Nephron (organoid): ENCODE measurements around the gene HES5.

Experiments used
- H3K27ac Mint-ChIP-seq, 3 experiments: 2 replicates each; pipeline ENCODE4 v1.8.0; 2020; ENCODE audit warnings: mixed read lengths in 3 of 3, mild to moderate bottlenecking in 2 of 3, moderate library complexity in 1 of 3
- H3K27me3 Mint-ChIP-seq: 2 replicates; pipeline ENCODE4 v1.8.0; 2021; ENCODE audit warnings: low read depth, mild to moderate bottlenecking, moderate library complexity, mixed read lengths
- H3K36me3 Mint-ChIP-seq: 2 replicates; pipeline ENCODE4 v1.8.0; 2020; ENCODE audit warnings: low read depth, mixed read lengths
- H3K4me1 Mint-ChIP-seq: 2 replicates; pipeline ENCODE4 v1.8.0; 2020; ENCODE audit warnings: mixed read lengths
- H3K4me3 Mint-ChIP-seq, 3 experiments: 2 replicates each; pipeline ENCODE4 v1.8.0; 2020; ENCODE audit warnings: mild to moderate bottlenecking in 3 of 3, mixed read lengths in 3 of 3, moderate library complexity in 2 of 3
- H3K9me3 Mint-ChIP-seq: 2 replicates; pipeline ENCODE4 v1.8.0; 2020; ENCODE audit warnings: mixed read lengths
- TF ChIP-seq, protein P1 (sequence below), 3 experiments: fragments of 200-600 bp; sonication (generic); IDR thresholded peaks; one replicate each; pipeline ENCODE4 v1.5.0; 2021; ENCODE audit warnings: antibody characterized with exemption in 3 of 3; ENCODE audit not compliant: unreplicated experiment in 3 of 3

Gene HES5

DNA sequence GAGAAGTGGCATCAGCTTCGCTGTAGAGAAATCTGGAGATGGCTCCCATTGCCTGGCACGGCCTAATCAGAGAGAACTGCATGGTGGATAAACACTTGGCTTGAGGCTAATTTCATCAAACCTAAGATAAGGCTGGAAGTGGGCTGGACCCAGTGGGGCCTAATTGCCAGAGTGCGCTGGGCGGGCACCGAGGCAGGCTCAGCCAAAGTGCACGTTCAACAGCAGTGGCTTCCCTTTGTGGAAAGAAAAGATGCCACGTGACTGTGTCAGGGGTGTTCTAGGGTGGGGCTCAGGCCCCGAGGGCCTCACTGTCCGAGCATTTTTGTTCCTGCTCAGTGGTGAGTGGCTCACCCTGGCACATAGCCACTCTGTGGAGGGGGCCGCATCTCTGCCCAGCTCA lies 48.2 kb downstream of the HES5 start:
- no peaks in the 10 kb centered on the region for H3K36me3 Mint-ChIP-seq
- no peak overlapping the region for H3K4me3 Mint-ChIP-seq
- no peaks in the 10 kb centered on the region for H3K27me3 Mint-ChIP-seq
- TF ChIP-seq, protein P1, sequence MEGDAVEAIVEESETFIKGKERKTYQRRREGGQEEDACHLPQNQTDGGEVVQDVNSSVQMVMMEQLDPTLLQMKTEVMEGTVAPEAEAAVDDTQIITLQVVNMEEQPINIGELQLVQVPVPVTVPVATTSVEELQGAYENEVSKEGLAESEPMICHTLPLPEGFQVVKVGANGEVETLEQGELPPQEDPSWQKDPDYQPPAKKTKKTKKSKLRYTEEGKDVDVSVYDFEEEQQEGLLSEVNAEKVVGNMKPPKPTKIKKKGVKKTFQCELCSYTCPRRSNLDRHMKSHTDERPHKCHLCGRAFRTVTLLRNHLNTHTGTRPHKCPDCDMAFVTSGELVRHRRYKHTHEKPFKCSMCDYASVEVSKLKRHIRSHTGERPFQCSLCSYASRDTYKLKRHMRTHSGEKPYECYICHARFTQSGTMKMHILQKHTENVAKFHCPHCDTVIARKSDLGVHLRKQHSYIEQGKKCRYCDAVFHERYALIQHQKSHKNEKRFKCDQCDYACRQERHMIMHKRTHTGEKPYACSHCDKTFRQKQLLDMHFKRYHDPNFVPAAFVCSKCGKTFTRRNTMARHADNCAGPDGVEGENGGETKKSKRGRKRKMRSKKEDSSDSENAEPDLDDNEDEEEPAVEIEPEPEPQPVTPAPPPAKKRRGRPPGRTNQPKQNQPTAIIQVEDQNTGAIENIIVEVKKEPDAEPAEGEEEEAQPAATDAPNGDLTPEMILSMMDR (IDR thresholded peaks at IDR 0.05; ENCODE audit: unreplicated experiment in 3 of 3): no peak
- H3K9me3 Mint-ChIP-seq: no peaks in the 10 kb centered on the region
- no peaks in the 10 kb centered on the region for H3K4me1 Mint-ChIP-seq
- H3K27ac Mint-ChIP-seq: no peak overlapping the region

DNA sequence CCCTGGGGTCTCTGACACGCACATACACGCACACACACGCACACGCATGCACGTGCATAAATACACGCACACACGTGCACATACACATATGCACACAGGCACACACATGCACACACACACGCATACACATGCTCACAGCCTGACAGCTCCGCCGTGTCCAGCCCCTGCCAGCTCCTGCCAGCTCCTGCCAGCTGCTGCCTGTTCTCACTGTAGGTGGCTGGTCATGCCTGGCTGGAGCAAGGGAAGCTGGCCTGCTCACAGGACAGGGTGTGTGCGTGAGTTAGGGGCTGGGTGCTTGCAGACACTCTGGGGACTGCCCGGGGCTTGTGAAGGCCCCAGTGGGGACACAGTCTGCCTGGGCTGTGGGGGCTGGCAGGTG lies 49.1 kb downstream of the HES5 start:
- H3K4me1 Mint-ChIP-seq: no peaks in the 10 kb centered on the region
- H3K9me3 Mint-ChIP-seq: no peaks in the 10 kb centered on the region
- H3K27me3 Mint-ChIP-seq: no peaks in the 10 kb centered on the region
- H3K36me3 Mint-ChIP-seq: no peaks in the 10 kb centered on the region
- H3K4me3 Mint-ChIP-seq: no peak overlapping the region
- TF ChIP-seq, protein P1 (IDR thresholded peaks at IDR 0.05; ENCODE audit: unreplicated experiment in 3 of 3): no peak
- no peak overlapping the region for H3K27ac Mint-ChIP-seq

GRCh38 chr1:2480236-2480985 lies 49.7 kb downstream of the HES5 start:
- H3K27me3 Mint-ChIP-seq: no peaks in the 10 kb centered on the region
- TF ChIP-seq, protein P1 (IDR thresholded peaks at IDR 0.05; ENCODE audit: unreplicated experiment in 3 of 3): no peak

GRCh38 chr1:2479618-2480017 lies 50.4 kb downstream of the HES5 start:
- Mint-ChIP-seq H3K27me3 (no peaks in the 10 kb centered on the region), H3K4me1 (no peaks in the 10 kb centered on the region), H3K9me3 (no peaks in the 10 kb centered on the region), H3K4me3 (no peak overlapping the region), H3K27ac (no peak overlapping the region), H3K36me3 (no peaks in the 10 kb centered on the region)
- TF ChIP-seq, protein P1 (IDR thresholded peaks at IDR 0.05; ENCODE audit: unreplicated experiment in 3 of 3): no peak

More at GRCh38 chr1:2480236-2480985, 49.7 kb downstream of the HES5 start:
- Mint-ChIP-seq H3K4me3 (no peak overlapping the region), H3K4me1 (no peaks in the 10 kb centered on the region), H3K36me3 (no peaks in the 10 kb centered on the region), H3K9me3 (no peaks in the 10 kb centered on the region), H3K27ac (no peak overlapping the region)

- Mint-ChIP-seq H3K27me3 (no peaks in the 10 kb centered on the region), H3K4me1 (no peaks in the 10 kb centered on the region)
Measured at GRCh38 chr1:2479186-2479585, 50.9 kb downstream of the HES5 start.

More at GRCh38 chr1:2479186-2479585, 50.9 kb downstream of the HES5 start:
- Mint-ChIP-seq H3K9me3 (no peaks in the 10 kb centered on the region), H3K36me3 (no peaks in the 10 kb centered on the region), H3K4me3 (no peak overlapping the region), H3K27ac (no peak overlapping the region)
- TF ChIP-seq, protein P1 (IDR thresholded peaks at IDR 0.05; ENCODE audit: unreplicated experiment in 3 of 3): no peak
